ENCODE measurements around the gene PLVAP.

The PLVAP gene

GRCh38 chr19:17348700-17349099 is 28.4 kb downstream of the PLVAP start:
- no peak overlapping the region for H3K27ac ChIP-seq

DNA sequence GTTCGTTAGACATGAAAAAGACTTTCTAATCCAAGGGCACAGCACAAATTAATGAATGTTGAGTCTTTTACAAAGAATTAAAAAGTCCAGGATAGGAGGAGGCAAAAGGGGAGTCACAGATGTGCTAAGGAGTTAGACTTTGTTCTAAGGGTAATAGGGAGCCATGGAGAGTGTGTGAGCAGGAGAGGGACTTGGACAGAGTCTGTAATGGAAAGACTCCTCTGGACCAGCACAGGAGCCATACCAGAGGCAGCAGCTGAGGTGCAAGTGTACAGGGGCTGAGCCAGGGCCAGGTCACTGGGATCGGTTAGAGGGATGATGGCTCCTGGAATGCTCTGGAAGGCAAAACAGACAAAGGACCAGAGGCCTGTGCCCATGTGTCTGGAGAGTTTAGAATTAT is 29.3 kb downstream of the PLVAP start:
- H3K4me3 ChIP-seq (ENCODE audit: low read depth, low read length): no peak overlapping the region
- no peak for DNase-seq
- H3K36me3 ChIP-seq: no peaks in the 10 kb centered on the region; the same call in 1 of the 2 replicates
- H3K27ac ChIP-seq: no peak overlapping the region
- TF ChIP-seq, protein P1, sequence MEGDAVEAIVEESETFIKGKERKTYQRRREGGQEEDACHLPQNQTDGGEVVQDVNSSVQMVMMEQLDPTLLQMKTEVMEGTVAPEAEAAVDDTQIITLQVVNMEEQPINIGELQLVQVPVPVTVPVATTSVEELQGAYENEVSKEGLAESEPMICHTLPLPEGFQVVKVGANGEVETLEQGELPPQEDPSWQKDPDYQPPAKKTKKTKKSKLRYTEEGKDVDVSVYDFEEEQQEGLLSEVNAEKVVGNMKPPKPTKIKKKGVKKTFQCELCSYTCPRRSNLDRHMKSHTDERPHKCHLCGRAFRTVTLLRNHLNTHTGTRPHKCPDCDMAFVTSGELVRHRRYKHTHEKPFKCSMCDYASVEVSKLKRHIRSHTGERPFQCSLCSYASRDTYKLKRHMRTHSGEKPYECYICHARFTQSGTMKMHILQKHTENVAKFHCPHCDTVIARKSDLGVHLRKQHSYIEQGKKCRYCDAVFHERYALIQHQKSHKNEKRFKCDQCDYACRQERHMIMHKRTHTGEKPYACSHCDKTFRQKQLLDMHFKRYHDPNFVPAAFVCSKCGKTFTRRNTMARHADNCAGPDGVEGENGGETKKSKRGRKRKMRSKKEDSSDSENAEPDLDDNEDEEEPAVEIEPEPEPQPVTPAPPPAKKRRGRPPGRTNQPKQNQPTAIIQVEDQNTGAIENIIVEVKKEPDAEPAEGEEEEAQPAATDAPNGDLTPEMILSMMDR (IDR thresholded peaks at IDR 0.05; ENCODE audit: low read depth, low read length): no peak
- no peaks in the 10 kb centered on the region for H3K27me3 ChIP-seq (ENCODE audit: insufficient read depth, low read depth, severe bottlenecking)
- H3K9me3 ChIP-seq (ENCODE audit: severe bottlenecking): no peaks in the 10 kb centered on the region

More at GRCh38 chr19:17348700-17349099, 28.4 kb downstream of the PLVAP start:
- Histone ChIP-seq H3K4me3 (ENCODE audit: low read depth, low read length) (no peak overlapping the region), H3K9me3 (ENCODE audit: severe bottlenecking) (no peaks in the 10 kb centered on the region), H3K36me3 (no peaks in the 10 kb centered on the region; the same call in 1 of the 2 replicates), H3K27me3 (ENCODE audit: insufficient read depth, low read depth, severe bottlenecking) (no peaks in the 10 kb centered on the region)
- no peak for DNase-seq
- TF ChIP-seq, protein P1 (IDR thresholded peaks at IDR 0.05; ENCODE audit: low read depth, low read length): no peak

GRCh38 chr19:17347361-17347760 is 29.8 kb downstream of the PLVAP start:
- Histone ChIP-seq H3K4me3 (ENCODE audit: low read depth, low read length) (no peak overlapping the region), H3K9me3 (ENCODE audit: severe bottlenecking) (no peaks in the 10 kb centered on the region), H3K27me3 (ENCODE audit: insufficient read depth, low read depth, severe bottlenecking) (no peaks in the 10 kb centered on the region), H3K36me3 (peaks cover 3% of the 10 kb centered on the region), H3K27ac (no peak overlapping the region)
- TF ChIP-seq, protein P1 (IDR thresholded peaks at IDR 0.05; ENCODE audit: low read depth, low read length): no peak
- DNase-seq: no peak

- Histone ChIP-seq H3K4me3 (ENCODE audit: low read depth, low read length) (no peak overlapping the region), H3K9me3 (ENCODE audit: severe bottlenecking) (no peaks in the 10 kb centered on the region), H3K36me3 (peaks cover 12% of the 10 kb centered on the region), H3K27me3 (ENCODE audit: insufficient read depth, low read depth, severe bottlenecking) (no peaks in the 10 kb centered on the region), H3K27ac (no peak overlapping the region)
- peak; percentile 75 for DNase-seq
- TF ChIP-seq, protein P1 (IDR thresholded peaks at IDR 0.05; ENCODE audit: low read depth, low read length): peak; percentile 98
These were observed 31.0 kb downstream of the PLVAP start for GRCh38 chr19:17346109-17346671.

GRCh38 chr19:17341845-17342244 is 35.3 kb downstream of the PLVAP start:
- Histone ChIP-seq H3K27ac (no peak overlapping the region), H3K4me3 (ENCODE audit: low read depth, low read length) (no peak overlapping the region), H3K27me3 (ENCODE audit: insufficient read depth, low read depth, severe bottlenecking) (no peaks in the 10 kb centered on the region), H3K36me3 (peaks cover 26% of the 10 kb centered on the region), H3K9me3 (ENCODE audit: severe bottlenecking) (no peaks in the 10 kb centered on the region)
- no peak for DNase-seq
- TF ChIP-seq, protein P1 (IDR thresholded peaks at IDR 0.05; ENCODE audit: low read depth, low read length): no peak

DNA sequence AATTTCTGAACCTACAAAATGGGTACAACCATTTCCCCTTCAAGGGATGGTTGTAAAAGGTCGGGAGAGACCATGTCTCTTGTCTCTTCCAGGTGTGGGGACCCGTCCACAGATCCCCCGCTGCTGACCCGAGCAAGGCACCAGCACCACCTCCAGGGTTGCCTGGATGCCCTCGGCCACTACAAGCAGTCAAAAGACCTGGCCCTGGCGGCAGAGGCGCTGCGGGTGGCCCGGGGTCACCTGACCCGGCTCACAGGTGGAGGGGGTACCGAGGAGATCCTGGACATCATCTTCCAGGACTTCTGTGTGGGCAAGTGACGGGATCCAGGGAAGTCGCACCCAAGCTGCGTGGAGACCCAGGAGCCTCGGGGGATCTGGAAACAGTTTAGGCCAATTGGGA is 35.8 kb downstream of the PLVAP start:
- Histone ChIP-seq H3K27ac (no peak overlapping the region), H3K9me3 (ENCODE audit: severe bottlenecking) (no peaks in the 10 kb centered on the region), H3K27me3 (ENCODE audit: insufficient read depth, low read depth, severe bottlenecking) (no peaks in the 10 kb centered on the region), H3K36me3 (peaks cover 26% of the 10 kb centered on the region), H3K4me3 (ENCODE audit: low read depth, low read length) (no peak overlapping the region)
- DNase-seq: no peak
- TF ChIP-seq, protein P1 (IDR thresholded peaks at IDR 0.05; ENCODE audit: low read depth, low read length): no peak
